ENCODE data around the gene MRPL2.

GRCh38 chr6:43016943-43017334, 42.3 kb downstream of the MRPL2 start:
- TF ChIP-seq, protein P1, sequence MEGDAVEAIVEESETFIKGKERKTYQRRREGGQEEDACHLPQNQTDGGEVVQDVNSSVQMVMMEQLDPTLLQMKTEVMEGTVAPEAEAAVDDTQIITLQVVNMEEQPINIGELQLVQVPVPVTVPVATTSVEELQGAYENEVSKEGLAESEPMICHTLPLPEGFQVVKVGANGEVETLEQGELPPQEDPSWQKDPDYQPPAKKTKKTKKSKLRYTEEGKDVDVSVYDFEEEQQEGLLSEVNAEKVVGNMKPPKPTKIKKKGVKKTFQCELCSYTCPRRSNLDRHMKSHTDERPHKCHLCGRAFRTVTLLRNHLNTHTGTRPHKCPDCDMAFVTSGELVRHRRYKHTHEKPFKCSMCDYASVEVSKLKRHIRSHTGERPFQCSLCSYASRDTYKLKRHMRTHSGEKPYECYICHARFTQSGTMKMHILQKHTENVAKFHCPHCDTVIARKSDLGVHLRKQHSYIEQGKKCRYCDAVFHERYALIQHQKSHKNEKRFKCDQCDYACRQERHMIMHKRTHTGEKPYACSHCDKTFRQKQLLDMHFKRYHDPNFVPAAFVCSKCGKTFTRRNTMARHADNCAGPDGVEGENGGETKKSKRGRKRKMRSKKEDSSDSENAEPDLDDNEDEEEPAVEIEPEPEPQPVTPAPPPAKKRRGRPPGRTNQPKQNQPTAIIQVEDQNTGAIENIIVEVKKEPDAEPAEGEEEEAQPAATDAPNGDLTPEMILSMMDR (IDR thresholded peaks at IDR 0.05): no peak
- TF ChIP-seq POLR2AphosphoS5 (IDR thresholded peaks at IDR 0.05) (no peak), POLR2A (IDR thresholded peaks at IDR 0.05) (no peak)

All from prostate gland (tissue), 2 donors.